GM23338 (cell line): Measurements from ENCODE around the gene CMSS1. TPM values are rescaled to one million over a fixed set of nuclear protein-coding genes. Genes with fewer than 3 reads are reported as not detected.

Experiments
- ATAC-seq: fragments of 200-7000 bp; cut with Tn5 transposase; 3 replicates; pipeline ENCODE4 v1.9.1; 2020
- DNase-seq: peaks from one replicate; pipeline ENCODE4 v3.0.0-alpha.2; 2015; ENCODE audit warnings: low spot score
- H2AFZ ChIP-seq: fragments of 200-600 bp; sonication (generic); 2 replicates; pipeline ENCODE4 v1.8.0; 2016; ENCODE audit warnings: antibody characterized with exemption, mild to moderate bottlenecking, moderate library complexity
- H3F3A ChIP-seq: fragments of 200-600 bp; sonication (generic); replicated peaks from 2 replicates; pipeline ENCODE4 v1.8.0; 2017; ENCODE audit warnings: antibody characterized with exemption, mixed run types, low read depth
- H3K27ac ChIP-seq: fragments of 200-600 bp; sonication (generic); 2 replicates; pipeline ENCODE4 v1.6.1; 2016; ENCODE audit warnings: low read depth
- H3K27me3 ChIP-seq: fragments of 200-600 bp; sonication (generic); 2 replicates; pipeline ENCODE4 v1.8.0; 2016; ENCODE audit warnings: mild to moderate bottlenecking, mixed run types, moderate library complexity; ENCODE audit not compliant: insufficient read depth
- H3K36me3 ChIP-seq: fragments of 200-600 bp; sonication (generic); 2 replicates; pipeline ENCODE4 v1.8.0; 2016; ENCODE audit warnings: mild to moderate bottlenecking; ENCODE audit not compliant: insufficient read depth
- H3K4me1 ChIP-seq: fragments of 200-600 bp; sonication (generic); 2 replicates; pipeline ENCODE4 v1.8.0; 2016; ENCODE audit warnings: mild to moderate bottlenecking, moderate library complexity; ENCODE audit not compliant: insufficient read depth
- H3K4me2 ChIP-seq: fragments of 200-600 bp; sonication (generic); 2 replicates; pipeline ENCODE4 v1.7.1; 2017; ENCODE audit warnings: mixed run types
- H3K4me3 ChIP-seq: fragments of 200-600 bp; sonication (generic); 2 replicates; pipeline ENCODE4 v1.6.1; 2016; ENCODE audit warnings: mixed run types
- H3K79me2 ChIP-seq: fragments of 200-600 bp; sonication (generic); replicated peaks from 2 replicates; pipeline ENCODE4 v1.8.0; 2017; ENCODE audit warnings: mild to moderate bottlenecking; ENCODE audit not compliant: insufficient read depth
- H3K9me2 ChIP-seq: fragments of 200-600 bp; sonication (generic); 2 replicates; pipeline ENCODE4 v1.8.0; 2017; ENCODE audit not compliant: insufficient read depth
- H4K20me1 ChIP-seq: fragments of 200-600 bp; sonication (generic); replicated peaks from 2 replicates; pipeline ENCODE4 v1.8.0; 2017; ENCODE audit warnings: mild to moderate bottlenecking; ENCODE audit not compliant: insufficient read depth
- H3K27ac Mint-ChIP-seq: 2 replicates; pipeline ENCODE4 v1.8.0; 2020; ENCODE audit warnings: inconsistent platforms, mild to moderate bottlenecking, moderate library complexity, mixed read lengths
- H3K27me3 Mint-ChIP-seq: 3 replicates; pipeline ENCODE4 v1.8.0; 2022; ENCODE audit warnings: low read depth, mild to moderate bottlenecking, moderate library complexity, mixed read lengths, inconsistent platforms; ENCODE audit not compliant: insufficient read depth, poor library complexity
- H3K36me3 Mint-ChIP-seq: 3 replicates; pipeline ENCODE4 v1.8.0; 2021; ENCODE audit warnings: low read depth, mild to moderate bottlenecking, inconsistent platforms, moderate library complexity, mixed read lengths
- H3K4me1 Mint-ChIP-seq: 3 replicates; pipeline ENCODE4 v1.8.0; 2020; ENCODE audit warnings: mild to moderate bottlenecking, inconsistent platforms, mixed read lengths
- H3K4me3 Mint-ChIP-seq: 3 replicates; pipeline ENCODE4 v1.8.0; 2021; ENCODE audit warnings: moderate library complexity, mild to moderate bottlenecking, inconsistent platforms, mixed read lengths
- H3K9me3 Mint-ChIP-seq: 3 replicates; pipeline ENCODE4 v1.8.0; 2020; ENCODE audit warnings: moderate library complexity, mild to moderate bottlenecking, inconsistent platforms, mixed read lengths
- CREB1 ChIP-seq: fragments of 250-450 bp; sonication (Bioruptor Pico); IDR thresholded peaks from 2 replicates; pipeline ENCODE4 v1.5.0; 2020; ENCODE audit warnings: low read depth, mild to moderate bottlenecking, moderate library complexity
- CTCF ChIP-seq, 2 experiments: fragments of 200-600 bp in 1 of 2; sonication (generic) in 1 of 2; conservative IDR thresholded peaks; 2 replicates each; pipeline versions ENCODE4 v1.5.1 to v1.6.1; 2016 to 2017; ENCODE audit warnings: antibody characterized with exemption in 2 of 2, low read depth in 2 of 2, mild to moderate bottlenecking in 2 of 2, moderate library complexity in 1 of 2
- ETS1 ChIP-seq: IDR thresholded peaks from 2 replicates; pipeline ENCODE4 v1.6.1; 2016; ENCODE audit warnings: antibody characterized with exemption
- EZH2 ChIP-seq: fragments of 200-600 bp; sonication (generic); IDR thresholded peaks from one replicate; pipeline ENCODE4 v1.8.0; 2017; ENCODE audit warnings: antibody characterized with exemption, mild to moderate bottlenecking, low read depth; ENCODE audit not compliant: unreplicated experiment
- EZH2phosphoT487 ChIP-seq: fragments of 200-600 bp; sonication (generic); IDR thresholded peaks from one replicate; pipeline ENCODE4 v1.8.1; 2018; ENCODE audit warnings: antibody characterized with exemption; ENCODE audit not compliant: unreplicated experiment
- JUNB ChIP-seq: IDR thresholded peaks from one replicate; pipeline ENCODE4 v1.6.1; 2016; ENCODE audit warnings: antibody characterized with exemption; ENCODE audit not compliant: unreplicated experiment
- NANOG ChIP-seq: IDR thresholded peaks from 2 replicates; pipeline ENCODE4 v1.6.1; 2016; ENCODE audit warnings: antibody characterized with exemption, borderline replicate concordance
- POLR2AphosphoS5 ChIP-seq: IDR thresholded peaks from 2 replicates; pipeline ENCODE4 v1.6.1; 2016; ENCODE audit warnings: antibody characterized with exemption, low read depth
- REST ChIP-seq: IDR thresholded peaks from one replicate; pipeline ENCODE4 v1.6.1; 2018; ENCODE audit warnings: antibody characterized with exemption; ENCODE audit not compliant: unreplicated experiment
- STAT1 ChIP-seq: IDR thresholded peaks from one replicate; pipeline ENCODE4 v1.6.1; 2016; ENCODE audit warnings: antibody characterized with exemption; ENCODE audit not compliant: unreplicated experiment
- ZNF114 ChIP-seq: fragments of 250-450 bp; sonication (Bioruptor Pico); IDR thresholded peaks from 2 replicates; pipeline ENCODE4 v1.5.0; 2020; ENCODE audit warnings: mild to moderate bottlenecking, moderate library complexity
- ZNF331 ChIP-seq: fragments of 250-450 bp; sonication (Bioruptor Pico); IDR thresholded peaks from 2 replicates; pipeline ENCODE4 v1.5.0; 2020; ENCODE audit warnings: low read depth, mild to moderate bottlenecking, moderate library complexity
- ZNF462 ChIP-seq: fragments of 250-450 bp; sonication (Bioruptor Pico); IDR thresholded peaks from 2 replicates; pipeline ENCODE4 v1.5.0; 2020; ENCODE audit warnings: mild to moderate bottlenecking, moderate library complexity
- polyA plus RNA-seq: library from polyadenylated mRNA; unstranded; fragments of >200 nt; fragmentation: Nextera tagmentation; extraction: Ambion mirVana; gene quantifications from 2 replicates; pipeline ENCODE4 v1.2.1, GENCODE V29; 2016
- total RNA-seq: library from RNA; depleted of rRNA; stranded (reverse); fragments of >200 nt; shearing (Covaris generic); gene quantifications from 2 replicates; pipeline ENCODE4 v1.2.3, GENCODE V29; 2014

CMSS1 gene
- total and polyA plus RNA-seq, 2 experiments from 2014 or later: 39.4 to 187 TPM

GRCh38 chr3:100041328-100041749 lies 223.7 kb downstream of the CMSS1 start:
- Histone ChIP-seq H3K4me2 (no peak overlapping the region), H3K27ac (no peak overlapping the region), H3K36me3 (no peaks in the 10 kb centered on the region), H3F3A (no peaks in the 10 kb centered on the region), H3K79me2 (no peaks in the 10 kb centered on the region), H2AFZ (no peak overlapping the region), H3K4me3 (no peak overlapping the region), H3K9me2 (no peaks in the 10 kb centered on the region), H4K20me1 (no peaks in the 10 kb centered on the region), H3K27me3 (no peaks in the 10 kb centered on the region), H3K4me1 (peaks cover 18% of the 10 kb centered on the region)
- peaks cover 30% of the 10 kb centered on the region for H3K4me1 Mint-ChIP-seq
- no peaks in the 10 kb centered on the region for H3K36me3 Mint-ChIP-seq
- peaks cover 5% of the 10 kb centered on the region for H3K27me3 Mint-ChIP-seq
- ATAC-seq (no peak), DNase-seq (no peak)
- H3K27ac Mint-ChIP-seq: no peak overlapping the region
- no peaks in the 10 kb centered on the region for H3K9me3 Mint-ChIP-seq
- H3K4me3 Mint-ChIP-seq: no peak overlapping the region
- no peak for TF ChIP-seq NANOG
- no peak for TF ChIP-seq ETS1
- no peak for TF ChIP-seq CTCF (conservative IDR thresholded peaks at IDR 0.05; ENCODE audit: low read depth in 2 of 2)
- no peak for TF ChIP-seq EZH2
- no peak for TF ChIP-seq CREB1 (CRISPR knock-in tag)
- no peak for TF ChIP-seq ZNF331 (CRISPR knock-in tag)
- no peak for TF ChIP-seq REST
- TF ChIP-seq STAT1: no peak
- TF ChIP-seq ZNF114 (CRISPR knock-in tag): no peak
- no peak for TF ChIP-seq EZH2phosphoT487
- TF ChIP-seq ZNF462: no peak
- TF ChIP-seq POLR2AphosphoS5: no peak
- no peak for TF ChIP-seq JUNB
